GM12878 (cell line): Measurements from ENCODE around the gene HSPB6. TPM values are rescaled to one million over a fixed set of nuclear protein-coding genes. Genes with fewer than 3 reads are reported as not detected.
A peak's percentile ranks its signal among the peaks of the same experiment; 100 is the strongest.

Experiments
- ATAC-seq: fragments of 200-7000 bp; cut with Tn5 transposase; 3 replicates; pipeline ENCODE4 v1.9.1; 2020; ENCODE audit warnings: mild to moderate bottlenecking, moderate library complexity
- BruUV-seq: library from RNA; stranded (reverse); fragments of 400-500 nt; replicated peaks from 2 replicates; lab custom pipeline; 2021; lab: Mats Ljungman, UMichigan
- CTCF ChIA-PET: fragments of 300-600 bp; sonication (Branson Sonifier 250); formaldehyde crosslinking; extraction: SDS; loops from one replicate; lab custom pipeline; 2021; ENCODE audit warnings: inconsistent platforms; lab: Yijun Ruan, JAX
- POLR2A ChIA-PET: fragments of 350-600 bp; formaldehyde crosslinking; extraction: SDS; loops from one replicate; lab custom pipeline; 2021; ENCODE audit warnings: inconsistent platforms; lab: Charles Lee
- RAD21 ChIA-PET: fragments of 300-600 bp; sonication (Branson Sonifier 250); formaldehyde crosslinking; loops from one replicate; lab custom pipeline; 2023; ENCODE audit warnings: antibody characterized with exemption; ENCODE audit not compliant: unreplicated experiment; lab: Charles Lee
- SMC1A ChIA-PET: fragments of 300-600 bp; sonication (Branson Sonifier 250); formaldehyde crosslinking; loops from one replicate; lab custom pipeline; 2023; ENCODE audit not compliant: unreplicated experiment, uncharacterized antibody; lab: Charles Lee
- DNase-seq: peaks from one replicate; pipeline ENCODE4 v3.0.0-alpha.2; 2011; ENCODE audit warnings: low read depth, low spot score
- FAIRE-seq: peaks from 3 replicates; lab custom pipeline; 2011; peaks lifted over from hg19 to GRCh38; lab: Jason Lieb, UNC
- H2AFZ ChIP-seq: 2 replicates; pipeline ENCODE4 v1.6.0; 2011; ENCODE audit warnings: low read depth, low read length, control low read depth; ENCODE audit not compliant: control insufficient read depth
- H3K27ac ChIP-seq: 2 replicates; pipeline ENCODE4 v1.5.1; 2011; ENCODE audit warnings: control low read depth; ENCODE audit not compliant: control insufficient read depth, insufficient read depth
- H3K27me3 ChIP-seq, 2 experiments: replicated peaks in 1 of 2; 2 replicates each; pipeline versions ENCODE4 v1.6.0 to v1.6.1; 2011; ENCODE audit warnings: low read length in 1 of 2; ENCODE audit not compliant: control insufficient read depth in 2 of 2, insufficient read depth in 2 of 2
- H3K36me3 ChIP-seq, 2 experiments: 2 replicates each; pipeline ENCODE4 v1.5.1; 2011; ENCODE audit warnings: low read length in 1 of 2; ENCODE audit not compliant: control insufficient read depth in 2 of 2, insufficient read depth in 2 of 2
- H3K4me1 ChIP-seq: 2 replicates; pipeline ENCODE4 v1.6.1; 2011; ENCODE audit warnings: mild to moderate bottlenecking, low read length, moderate library complexity, mixed read lengths; ENCODE audit not compliant: control insufficient read depth, insufficient read depth
- H3K4me2 ChIP-seq: 2 replicates; pipeline ENCODE4 v1.6.0; 2011; ENCODE audit warnings: control low read depth; ENCODE audit not compliant: control insufficient read depth, insufficient read depth
- H3K4me3 ChIP-seq: fragments of 200-600 bp; sonication (generic); 2 replicates; pipeline ENCODE4 v1.5.1; 2016
- H3K79me2 ChIP-seq: 2 replicates; pipeline ENCODE4 v1.6.0; 2011; ENCODE audit warnings: low read length; ENCODE audit not compliant: control insufficient read depth, insufficient read depth
- H3K9ac ChIP-seq: 2 replicates; pipeline ENCODE4 v1.8.0; 2011; ENCODE audit warnings: low read length, control low read depth, mixed read lengths; ENCODE audit not compliant: control insufficient read depth, insufficient read depth
- H3K9me3 ChIP-seq: replicated peaks from 3 replicates; pipeline ENCODE4 v1.5.1; 2011; ENCODE audit warnings: mild to moderate bottlenecking, low read length; ENCODE audit not compliant: control insufficient read depth, insufficient read depth
- H4K20me1 ChIP-seq: 2 replicates; pipeline ENCODE4 v1.6.0; 2011; ENCODE audit not compliant: control insufficient read depth, insufficient read depth
- ASH2L ChIP-seq: fragments of 300-600, 200-600 bp; sonication (generic); IDR thresholded peaks from 2 replicates; pipeline ENCODE4 v1.6.1; 2017; ENCODE audit warnings: low read depth, mild to moderate bottlenecking, borderline replicate concordance
- ATF2 ChIP-seq: IDR thresholded peaks from 2 replicates; pipeline ENCODE4 v1.6.1; 2012; ENCODE audit warnings: low read length, inconsistent platforms
- BCL11A ChIP-seq: IDR thresholded peaks from 2 replicates; pipeline ENCODE4 v1.6.1; 2011; ENCODE audit warnings: low read depth, low read length
- ETV6 ChIP-seq, 2 experiments: fragments of 450-650 bp in 1 of 2; IDR thresholded peaks in 1 of 2; conservative IDR thresholded peaks in 1 of 2; 2 replicates each; pipeline ENCODE4 v1.6.1; 2014; ENCODE audit warnings: antibody characterized with exemption in 1 of 2, borderline replicate concordance in 1 of 2, low read depth in 1 of 2, mild to moderate bottlenecking in 1 of 2, moderate library complexity in 1 of 2
- HCFC1 ChIP-seq: fragments of 150-350 bp; IDR thresholded peaks from 2 replicates; pipeline ENCODE4 v1.6.1; 2014; ENCODE audit warnings: low read length
- HDGF ChIP-seq: fragments of 450-650 bp; IDR thresholded peaks from 2 replicates; pipeline ENCODE4 v1.6.1; 2016; ENCODE audit warnings: antibody characterized with exemption
- NR2C1 ChIP-seq: fragments of 450-650 bp; IDR thresholded peaks from 2 replicates; pipeline ENCODE4 v1.6.1; 2017; ENCODE audit warnings: antibody characterized with exemption, mild to moderate bottlenecking, moderate library complexity
- RELA ChIP-seq: fragments of 450-650 bp; IDR thresholded peaks from 2 replicates; pipeline ENCODE4 v1.8.0; 2014; ENCODE audit warnings: borderline replicate concordance; ENCODE audit not compliant: partially characterized antibody
- SUZ12 ChIP-seq: fragments of 200-600 bp; sonication (generic); IDR thresholded peaks from one replicate; pipeline ENCODE4 v1.6.1; 2018; ENCODE audit warnings: antibody characterized with exemption, mild to moderate bottlenecking; ENCODE audit not compliant: unreplicated experiment
- WGBS: methylation state at CpG from one replicate; pipeline ENCODE4 v1.1.6; 2016; ENCODE audit warnings: low lambda C conversion rate; ENCODE audit not compliant: insufficient replicate concordance, insufficient coverage; ENCODE audit errors: missing lambda C conversion rate; 5-methylcytosine and 5-hydroxymethylcytosine counted together
- in situ Hi-C: fragments of 300-500 bp; cut with MboI; formaldehyde crosslinking; loops from 9 replicates; pipeline ENCODE4 v1.14.3; 2018; ENCODE audit warnings: mixed read lengths
- intact Hi-C: fragments of 100-400 bp; cut with micrococcal nuclease; formaldehyde crosslinking; loops from one replicate; pipeline ENCODE4 v1.14.2; 2022; ENCODE audit not compliant: unreplicated experiment
- polyA plus RNA-seq, 11 experiments: library from polyadenylated mRNA; depleted of rRNA in 4 of 11; unstranded in 6 of 11; stranded (reverse) in 5 of 11; fragments of >200 nt; fragmentation: Nextera tagmentation in 4 of 11; fragmentation: Illumina TruSeq in 1 of 11; extraction: Ambion mirVana in 4 of 11; extraction: Trizol in 1 of 11; gene quantifications; 1 replicate in 1 of 11; 2 replicates in 10 of 11; pipeline versions ENCODE4 v1.2.1 to v1.2.3, GENCODE V29; 2011 to 2016; ENCODE audit warnings: inconsistent platforms in 2 of 11, missing spikeins in 2 of 11, low read depth in 1 of 11
- total RNA-seq, 4 experiments: library from RNA; depleted of rRNA in 3 of 4; stranded (reverse); fragments of >200 nt in 3 of 4; fragmentation: Illumina TruSeq in 1 of 4; extraction: Trizol in 1 of 4; gene quantifications; 2 replicates each; pipeline versions ENCODE4 v1.2.1 to v1.2.3, GENCODE V29; 2013 to 2021
- TF ChIP-seq, protein P1 (sequence below): fragments of 450-650 bp; IDR thresholded peaks from 2 replicates; pipeline ENCODE4 v1.6.1; 2017; ENCODE audit warnings: mild to moderate bottlenecking, moderate library complexity
- TF ChIP-seq, protein P2 (sequence below): fragments of 450-650 bp; IDR thresholded peaks from 2 replicates; pipeline ENCODE4 v1.6.1; 2016; ENCODE audit warnings: mild to moderate bottlenecking
- TF ChIP-seq, protein P3 (sequence below): fragments of 450-650 bp; IDR thresholded peaks from 2 replicates; pipeline ENCODE4 v1.6.1; 2018; ENCODE audit warnings: mild to moderate bottlenecking, low read depth, moderate library complexity; ENCODE audit not compliant: partially characterized antibody

HSPB6 gene
- total and polyA plus RNA-seq, 10 of the 15 experiments (the other 5 are each of a cell fraction or from before 2014, with no cell fraction given): 0.09 to 1.6 (median 0.36) TPM; not detected in 4

DNA sequence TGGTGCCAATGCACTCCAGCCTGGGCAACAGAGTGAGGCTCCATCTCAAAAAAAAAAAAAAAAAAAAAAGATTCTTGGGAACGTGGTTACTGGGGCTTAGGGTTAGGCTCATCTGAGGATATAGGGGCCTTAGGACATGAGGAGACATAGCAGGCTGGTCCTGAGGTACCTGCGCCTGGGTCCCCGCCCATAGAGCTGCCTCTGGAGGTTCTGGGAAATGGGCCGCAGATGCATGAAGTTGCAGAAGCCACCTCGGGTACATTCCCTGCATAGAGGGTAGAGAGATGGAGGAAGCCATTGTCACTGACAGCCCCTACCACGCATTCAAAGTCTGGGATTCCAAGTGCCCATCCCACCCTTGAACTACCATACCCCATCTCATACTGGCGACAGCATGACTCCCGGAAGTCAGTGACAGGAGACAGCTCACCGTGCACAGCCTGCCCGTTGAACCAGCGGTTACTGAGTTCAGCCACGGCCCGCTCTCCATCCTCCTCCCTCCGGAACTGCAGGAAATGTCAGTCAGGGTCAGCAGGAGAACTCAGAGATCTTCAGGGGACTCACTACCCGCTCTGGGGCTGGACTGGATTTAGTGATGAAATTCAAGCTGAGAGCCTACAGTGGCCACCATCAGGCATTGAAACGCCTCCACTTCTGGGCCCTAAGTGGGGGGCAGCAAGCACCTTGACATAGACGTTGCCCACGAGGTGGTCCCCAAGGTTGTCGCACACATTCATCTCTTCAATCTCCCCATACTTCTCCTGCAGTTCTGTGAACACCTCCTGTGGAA is 13.0 kb downstream of the HSPB6 start:
- peaks cover 32% of the 10 kb centered on the region for H3K4me1 ChIP-seq
- POLR2A ChIA-PET: interaction anchor here (0.6 to 7.1 kb wide), 10 partner anchors 13 to 1474 kb away, joined by 3 to 91 read pairs (median 8); partner anchors contain the start of genes HSPB6, PROSER3 and ZNF383
- SMC1A ChIA-PET: interaction anchor here (2.0 kb wide), 1 partner anchor 48 kb away, joined by 14 read pairs; no protein-coding TSS in a partner anchor
- ATAC-seq: no peak
- peak overlapping the region; percentile 80; the same call in 1 of the 2 replicates for H3K27ac ChIP-seq
- WGBS: 88% methylated on average over 17 of the region's 19 CpGs
- in situ Hi-C loops: no loop called here
- intact Hi-C loops: loop anchor here (2.0 kb wide), 1 partner anchor 15 kb away; the partner anchor contains the start of gene PROSER3
- 0 out of 2 replicates have a peak overlapping the region, but pooled peaks have one; percentile 36 for H3K9ac ChIP-seq
- RAD21 ChIA-PET: interaction anchor here (0.7 to 2.3 kb wide), 7 partner anchors 21 to 320 kb away, joined by 3 to 10 read pairs (median 5); partner anchors contain the start of gene COX6B1
- peak overlapping the region; percentile 90 for H3K4me2 ChIP-seq
- H3K36me3 ChIP-seq: peaks cover 4 to 7% of the 10 kb centered on the region in 2 experiments; a peak in 2 of 4 replicates
- no peaks in the 10 kb centered on the region for H3K27me3 ChIP-seq
- H3K4me3 ChIP-seq: peak overlapping the region; percentile 85
- no peak overlapping the region for H2AFZ ChIP-seq
- DNase-seq: no peak
- no peaks in the 10 kb centered on the region for H4K20me1 ChIP-seq
- CTCF ChIA-PET: interaction anchor here (0.7 to 4.3 kb wide), 4 partner anchors 30 to 179 kb away, joined by 3 to 18 read pairs (median 13); no protein-coding TSS in a partner anchor
- no peak for FAIRE-seq
- no peaks in the 10 kb centered on the region for H3K9me3 ChIP-seq
- TSS peak; percentile 20 for BruUV-seq
- peaks cover 28% of the 10 kb centered on the region for H3K79me2 ChIP-seq
- no peak for TF ChIP-seq ETV6 (conservative IDR thresholded peaks at IDR 0.05 in 1 of 2, IDR thresholded peaks at IDR 0.05 in 1 of 2; ENCODE audit: borderline replicate concordance in 1 of 2, low read depth in 1 of 2)
- TF ChIP-seq, protein P1, sequence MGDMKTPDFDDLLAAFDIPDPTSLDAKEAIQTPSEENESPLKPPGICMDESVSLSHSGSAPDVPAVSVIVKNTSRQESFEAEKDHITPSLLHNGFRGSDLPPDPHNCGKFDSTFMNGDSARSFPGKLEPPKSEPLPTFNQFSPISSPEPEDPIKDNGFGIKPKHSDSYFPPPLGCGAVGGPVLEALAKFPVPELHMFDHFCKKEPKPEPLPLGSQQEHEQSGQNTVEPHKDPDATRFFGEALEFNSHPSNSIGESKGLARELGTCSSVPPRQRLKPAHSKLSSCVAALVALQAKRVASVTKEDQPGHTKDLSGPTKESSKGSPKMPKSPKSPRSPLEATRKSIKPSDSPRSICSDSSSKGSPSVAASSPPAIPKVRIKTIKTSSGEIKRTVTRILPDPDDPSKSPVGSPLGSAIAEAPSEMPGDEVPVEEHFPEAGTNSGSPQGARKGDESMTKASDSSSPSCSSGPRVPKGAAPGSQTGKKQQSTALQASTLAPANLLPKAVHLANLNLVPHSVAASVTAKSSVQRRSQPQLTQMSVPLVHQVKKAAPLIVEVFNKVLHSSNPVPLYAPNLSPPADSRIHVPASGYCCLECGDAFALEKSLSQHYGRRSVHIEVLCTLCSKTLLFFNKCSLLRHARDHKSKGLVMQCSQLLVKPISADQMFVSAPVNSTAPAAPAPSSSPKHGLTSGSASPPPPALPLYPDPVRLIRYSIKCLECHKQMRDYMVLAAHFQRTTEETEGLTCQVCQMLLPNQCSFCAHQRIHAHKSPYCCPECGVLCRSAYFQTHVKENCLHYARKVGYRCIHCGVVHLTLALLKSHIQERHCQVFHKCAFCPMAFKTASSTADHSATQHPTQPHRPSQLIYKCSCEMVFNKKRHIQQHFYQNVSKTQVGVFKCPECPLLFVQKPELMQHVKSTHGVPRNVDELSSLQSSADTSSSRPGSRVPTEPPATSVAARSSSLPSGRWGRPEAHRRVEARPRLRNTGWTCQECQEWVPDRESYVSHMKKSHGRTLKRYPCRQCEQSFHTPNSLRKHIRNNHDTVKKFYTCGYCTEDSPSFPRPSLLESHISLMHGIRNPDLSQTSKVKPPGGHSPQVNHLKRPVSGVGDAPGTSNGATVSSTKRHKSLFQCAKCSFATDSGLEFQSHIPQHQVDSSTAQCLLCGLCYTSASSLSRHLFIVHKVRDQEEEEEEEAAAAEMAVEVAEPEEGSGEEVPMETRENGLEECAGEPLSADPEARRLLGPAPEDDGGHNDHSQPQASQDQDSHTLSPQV: no peak
- TF ChIP-seq ASH2L: no peak
- TF ChIP-seq, protein P2, sequence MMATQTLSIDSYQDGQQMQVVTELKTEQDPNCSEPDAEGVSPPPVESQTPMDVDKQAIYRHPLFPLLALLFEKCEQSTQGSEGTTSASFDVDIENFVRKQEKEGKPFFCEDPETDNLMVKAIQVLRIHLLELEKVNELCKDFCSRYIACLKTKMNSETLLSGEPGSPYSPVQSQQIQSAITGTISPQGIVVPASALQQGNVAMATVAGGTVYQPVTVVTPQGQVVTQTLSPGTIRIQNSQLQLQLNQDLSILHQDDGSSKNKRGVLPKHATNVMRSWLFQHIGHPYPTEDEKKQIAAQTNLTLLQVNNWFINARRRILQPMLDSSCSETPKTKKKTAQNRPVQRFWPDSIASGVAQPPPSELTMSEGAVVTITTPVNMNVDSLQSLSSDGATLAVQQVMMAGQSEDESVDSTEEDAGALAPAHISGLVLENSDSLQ: no peak
- no peak for TF ChIP-seq BCL11A
- no peak for TF ChIP-seq HCFC1
- TF ChIP-seq RELA: no peak
- TF ChIP-seq HDGF: no peak
- TF ChIP-seq SUZ12: no peak
- TF ChIP-seq ATF2: no peak
- no peak for TF ChIP-seq NR2C1
- TF ChIP-seq, protein P3, sequence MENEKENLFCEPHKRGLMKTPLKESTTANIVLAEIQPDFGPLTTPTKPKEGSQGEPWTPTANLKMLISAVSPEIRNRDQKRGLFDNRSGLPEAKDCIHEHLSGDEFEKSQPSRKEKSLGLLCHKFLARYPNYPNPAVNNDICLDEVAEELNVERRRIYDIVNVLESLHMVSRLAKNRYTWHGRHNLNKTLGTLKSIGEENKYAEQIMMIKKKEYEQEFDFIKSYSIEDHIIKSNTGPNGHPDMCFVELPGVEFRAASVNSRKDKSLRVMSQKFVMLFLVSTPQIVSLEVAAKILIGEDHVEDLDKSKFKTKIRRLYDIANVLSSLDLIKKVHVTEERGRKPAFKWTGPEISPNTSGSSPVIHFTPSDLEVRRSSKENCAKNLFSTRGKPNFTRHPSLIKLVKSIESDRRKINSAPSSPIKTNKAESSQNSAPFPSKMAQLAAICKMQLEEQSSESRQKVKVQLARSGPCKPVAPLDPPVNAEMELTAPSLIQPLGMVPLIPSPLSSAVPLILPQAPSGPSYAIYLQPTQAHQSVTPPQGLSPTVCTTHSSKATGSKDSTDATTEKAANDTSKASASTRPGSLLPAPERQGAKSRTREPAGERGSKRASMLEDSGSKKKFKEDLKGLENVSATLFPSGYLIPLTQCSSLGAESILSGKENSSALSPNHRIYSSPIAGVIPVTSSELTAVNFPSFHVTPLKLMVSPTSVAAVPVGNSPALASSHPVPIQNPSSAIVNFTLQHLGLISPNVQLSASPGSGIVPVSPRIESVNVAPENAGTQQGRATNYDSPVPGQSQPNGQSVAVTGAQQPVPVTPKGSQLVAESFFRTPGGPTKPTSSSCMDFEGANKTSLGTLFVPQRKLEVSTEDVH: no peak
